Measurements from ENCODE around the gene TRIM72.
A peak's percentile ranks its signal among the peaks of the same experiment; 100 is the strongest.

The TRIM72 gene

DNA sequence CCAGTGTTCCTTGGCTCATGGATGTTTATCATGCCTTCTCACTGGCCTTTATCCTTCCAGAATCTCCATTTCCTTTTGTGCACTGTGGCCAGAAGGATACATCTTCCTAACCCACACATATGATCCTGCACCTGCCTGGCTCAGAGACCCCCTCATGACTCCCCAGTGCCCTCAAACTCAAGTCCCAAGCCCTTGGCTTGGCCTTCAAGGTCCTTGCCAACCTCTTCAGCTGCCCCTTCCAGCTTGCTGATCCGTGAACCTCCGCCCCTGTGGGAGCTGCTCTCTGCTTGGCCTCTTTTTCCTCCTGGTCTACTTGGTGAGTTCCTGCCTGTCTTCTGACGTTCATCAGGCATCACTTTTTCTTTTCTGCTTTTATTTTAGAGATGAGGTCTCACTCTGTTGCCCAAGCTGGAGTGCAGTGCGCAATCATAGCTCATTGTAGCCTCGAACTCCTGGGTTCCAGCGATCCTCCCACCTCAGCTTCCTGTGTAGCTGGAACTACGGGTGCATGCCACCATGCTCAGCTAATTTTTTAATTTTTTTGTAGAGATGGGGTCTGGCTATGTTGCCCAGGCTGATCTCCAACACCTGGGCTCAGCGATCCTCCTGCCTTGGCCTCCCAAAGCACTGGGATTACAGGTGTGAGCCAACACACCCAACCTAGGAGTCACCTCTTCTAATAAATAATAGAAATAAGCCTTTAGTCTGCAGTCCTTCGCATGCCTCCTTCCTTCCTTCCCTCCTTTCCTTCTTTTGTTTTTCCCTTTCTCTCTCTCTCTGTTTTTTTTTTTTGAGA is 8.8 kb upstream of the TRIM72 start:
- no peak overlapping the region for H3K4me2 ChIP-seq (ENCODE audit: low read length)
- no peak overlapping the region for H3K27ac ChIP-seq (ENCODE audit: low read depth, low read length)
- no peak overlapping the region for H2AK5ac ChIP-seq (ENCODE audit: low read length)
- H2BK12ac ChIP-seq (ENCODE audit: low read length), result no peak overlapping the region
- no peak overlapping the region for H2BK120ac ChIP-seq (ENCODE audit: insufficient read depth, low read length, poor library complexity)
- no peak overlapping the region for H3K9ac ChIP-seq (ENCODE audit: low read length)
- H3K23ac ChIP-seq (ENCODE audit: low read length), result no peak overlapping the region
- H3K79me2 ChIP-seq (ENCODE audit: control insufficient read depth, insufficient read depth, low read length, poor library complexity), result no peaks in the 10 kb centered on the region
- H3K4ac ChIP-seq (ENCODE audit: low read depth, low read length), result no peak overlapping the region
- H3K14ac ChIP-seq (ENCODE audit: low read length), result no peak overlapping the region
- no peak overlapping the region for H2AFZ ChIP-seq (ENCODE audit: insufficient read depth, low read length, poor library complexity)
- DNase-seq, result peak in 1 of 2 donors; percentile 4
- no peak overlapping the region for H3K18ac ChIP-seq (ENCODE audit: low read length)
- H2BK5ac ChIP-seq (ENCODE audit: low read depth, low read length, poor library complexity), result no peak overlapping the region
- H4K91ac ChIP-seq (ENCODE audit: low read depth, low read length), result no peak overlapping the region
- peaks cover 4% of the 10 kb centered on the region for H3K9me3 ChIP-seq (ENCODE audit: insufficient read depth, low read depth, low read length)
- H3K36me3 ChIP-seq (ENCODE audit: control insufficient read depth in 1 of 2, insufficient read depth in 2 of 2, low read length in 2 of 2), result no peaks in the 10 kb centered on the region
- H3K4me1 ChIP-seq (ENCODE audit: control insufficient read depth in 1 of 2, insufficient read depth in 2 of 2, low read length in 2 of 2), result peaks cover 9 to 11% of the 10 kb centered on the region in 2 experiments
- H3K27me3 ChIP-seq (ENCODE audit: insufficient read depth, low read length), result peaks cover 11% of the 10 kb centered on the region
- no CpG with 5 or more reads among the region's 9 CpGs for WGBS (ENCODE audit: extremely low coverage, insufficient coverage, insufficient read length)
- H4K8ac ChIP-seq (ENCODE audit: low read depth, low read length), result no peak overlapping the region
- no peak overlapping the region for H3K4me3 ChIP-seq (ENCODE audit: low read depth, low read length)
- no peaks in the 10 kb centered on the region for H3K79me1 ChIP-seq (ENCODE audit: low read length)
- H4K12ac ChIP-seq (ENCODE audit: low read depth, low read length), result no peak overlapping the region

DNA sequence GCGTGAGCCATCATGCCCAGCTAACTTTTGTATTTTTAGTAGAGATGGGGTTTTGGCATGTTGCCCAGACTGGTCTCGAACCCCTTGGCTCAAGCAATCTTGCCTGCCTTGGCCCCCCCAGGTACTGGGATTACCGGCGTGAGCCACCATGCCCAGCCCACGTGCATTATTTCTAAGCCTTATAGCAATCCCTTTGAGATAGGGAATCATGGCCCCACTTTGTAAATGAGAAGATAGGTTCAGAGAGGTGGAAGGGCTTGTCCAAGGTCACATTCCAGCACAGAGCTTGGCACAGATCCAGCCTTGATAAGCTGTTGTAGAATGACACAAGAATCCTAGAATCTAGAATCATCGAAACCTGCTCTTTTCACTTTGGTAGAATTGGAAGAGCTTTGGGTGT is 7.1 kb upstream of the TRIM72 start:
- Histone ChIP-seq H4K12ac (ENCODE audit: low read depth, low read length) (no peak overlapping the region), H2AFZ (ENCODE audit: insufficient read depth, low read length, poor library complexity) (no peak overlapping the region), H3K4me2 (ENCODE audit: low read length) (no peak overlapping the region), H3K4ac (ENCODE audit: low read depth, low read length) (no peak overlapping the region), H4K8ac (ENCODE audit: low read depth, low read length) (no peak overlapping the region), H2BK12ac (ENCODE audit: low read length) (no peak overlapping the region), H4K91ac (ENCODE audit: low read depth, low read length) (no peak overlapping the region), H2BK5ac (ENCODE audit: low read depth, low read length, poor library complexity) (no peak overlapping the region), H3K18ac (ENCODE audit: low read length) (no peak overlapping the region), H3K4me1 (ENCODE audit: control insufficient read depth in 1 of 2, insufficient read depth in 2 of 2, low read length in 2 of 2) (peaks cover 3 to 6% of the 10 kb centered on the region in 2 experiments), H3K79me1 (ENCODE audit: low read length) (no peaks in the 10 kb centered on the region), H2BK120ac (ENCODE audit: insufficient read depth, low read length, poor library complexity) (no peak overlapping the region), H3K27ac (ENCODE audit: low read depth, low read length) (no peak overlapping the region), H3K79me2 (ENCODE audit: control insufficient read depth, insufficient read depth, low read length, poor library complexity) (no peaks in the 10 kb centered on the region), H3K27me3 (ENCODE audit: insufficient read depth, low read length) (peaks cover 10% of the 10 kb centered on the region), H3K14ac (ENCODE audit: low read length) (no peak overlapping the region), H3K23ac (ENCODE audit: low read length) (no peak overlapping the region), H3K4me3 (ENCODE audit: low read depth, low read length) (no peak overlapping the region), H3K9ac (ENCODE audit: low read length) (no peak overlapping the region), H3K9me3 (ENCODE audit: insufficient read depth, low read depth, low read length) (peaks cover 4% of the 10 kb centered on the region), H3K36me3 (ENCODE audit: control insufficient read depth in 1 of 2, insufficient read depth in 2 of 2, low read length in 2 of 2) (no peaks in the 10 kb centered on the region), H2AK5ac (ENCODE audit: low read length) (no peak overlapping the region)
- peak in 1 of 2 donors; percentile 16 for DNase-seq
- WGBS (ENCODE audit: extremely low coverage, insufficient coverage, insufficient read length), result no CpG with 5 or more reads among the region's 6 CpGs

DNA sequence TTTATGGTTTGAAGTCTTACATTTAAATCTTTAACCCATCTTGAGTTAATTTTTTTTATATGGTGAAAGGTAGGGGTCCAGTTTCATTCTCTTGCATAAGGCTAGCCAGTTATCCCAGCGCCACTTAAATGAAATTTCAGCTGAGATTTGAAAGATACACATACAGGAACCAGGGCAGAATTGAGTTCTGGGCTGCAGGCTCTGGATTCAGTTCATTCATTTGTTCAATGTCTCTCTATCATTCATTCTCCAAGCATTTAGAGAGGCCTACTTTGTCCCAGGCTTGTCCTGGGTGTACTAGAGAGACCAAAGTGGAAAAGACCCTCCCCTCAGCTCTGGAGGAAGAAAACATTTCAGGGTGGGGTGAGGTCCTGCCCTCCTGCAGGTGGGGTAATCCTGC is 577 bp upstream of the TRIM72 start:
- Histone ChIP-seq H4K91ac (ENCODE audit: low read depth, low read length) (no peak overlapping the region), H4K12ac (ENCODE audit: low read depth, low read length) (no peak overlapping the region), H3K4me2 (ENCODE audit: low read length) (no peak overlapping the region), H2BK5ac (ENCODE audit: low read depth, low read length, poor library complexity) (no peak overlapping the region), H3K4ac (ENCODE audit: low read depth, low read length) (no peak overlapping the region), H2AK5ac (ENCODE audit: low read length) (no peak overlapping the region), H3K23ac (ENCODE audit: low read length) (no peak overlapping the region), H3K9ac (ENCODE audit: low read length) (no peak overlapping the region), H2AFZ (ENCODE audit: insufficient read depth, low read length, poor library complexity) (no peak overlapping the region), H3K4me1 (ENCODE audit: control insufficient read depth in 1 of 2, insufficient read depth in 2 of 2, low read length in 2 of 2) (peaks cover 5 to 9% of the 10 kb centered on the region in 2 experiments), H3K9me3 (ENCODE audit: insufficient read depth, low read depth, low read length) (peaks cover 5% of the 10 kb centered on the region), H3K79me2 (ENCODE audit: control insufficient read depth, insufficient read depth, low read length, poor library complexity) (no peaks in the 10 kb centered on the region), H3K27ac (ENCODE audit: low read depth, low read length) (no peak overlapping the region), H3K4me3 (ENCODE audit: low read depth, low read length) (no peak overlapping the region), H3K79me1 (ENCODE audit: low read length) (no peaks in the 10 kb centered on the region), H2BK12ac (ENCODE audit: low read length) (no peak overlapping the region), H4K8ac (ENCODE audit: low read depth, low read length) (no peak overlapping the region), H2BK120ac (ENCODE audit: insufficient read depth, low read length, poor library complexity) (no peak overlapping the region), H3K18ac (ENCODE audit: low read length) (no peak overlapping the region), H3K14ac (ENCODE audit: low read length) (no peak overlapping the region), H3K27me3 (ENCODE audit: insufficient read depth, low read length) (peaks cover 45% of the 10 kb centered on the region), H3K36me3 (ENCODE audit: control insufficient read depth in 1 of 2, insufficient read depth in 2 of 2, low read length in 2 of 2) (no peaks in the 10 kb centered on the region)
- no CpG with 5 or more reads among the region's 1 CpG for WGBS (ENCODE audit: extremely low coverage, insufficient coverage, insufficient read length)
- no peak for DNase-seq

DNA sequence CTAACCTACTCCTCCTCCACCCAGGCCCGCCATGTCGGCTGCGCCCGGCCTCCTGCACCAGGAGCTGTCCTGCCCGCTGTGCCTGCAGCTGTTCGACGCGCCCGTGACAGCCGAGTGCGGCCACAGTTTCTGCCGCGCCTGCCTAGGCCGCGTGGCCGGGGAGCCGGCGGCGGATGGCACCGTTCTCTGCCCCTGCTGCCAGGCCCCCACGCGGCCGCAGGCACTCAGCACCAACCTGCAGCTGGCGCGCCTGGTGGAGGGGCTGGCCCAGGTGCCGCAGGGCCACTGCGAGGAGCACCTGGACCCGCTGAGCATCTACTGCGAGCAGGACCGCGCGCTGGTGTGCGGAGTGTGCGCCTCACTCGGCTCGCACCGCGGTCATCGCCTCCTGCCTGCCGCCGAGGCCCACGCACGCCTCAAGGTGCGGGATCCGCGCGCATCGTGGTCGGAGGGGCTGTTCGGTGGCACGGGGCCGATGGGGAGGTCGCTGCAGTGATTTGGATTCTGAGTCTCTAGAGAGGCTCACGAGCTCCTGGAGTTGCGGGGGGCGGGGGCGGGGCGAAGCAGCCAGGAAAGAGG is 878 bp downstream of the TRIM72 start:
- H3K79me1 ChIP-seq (ENCODE audit: low read length), result no peaks in the 10 kb centered on the region
- WGBS (ENCODE audit: extremely low coverage, insufficient coverage, insufficient read length), result no CpG with 5 or more reads among the region's 58 CpGs
- H3K18ac ChIP-seq (ENCODE audit: low read length), result no peak overlapping the region
- H3K79me2 ChIP-seq (ENCODE audit: control insufficient read depth, insufficient read depth, low read length, poor library complexity), result no peaks in the 10 kb centered on the region
- no peak overlapping the region for H4K91ac ChIP-seq (ENCODE audit: low read depth, low read length)
- no peak overlapping the region for H3K4ac ChIP-seq (ENCODE audit: low read depth, low read length)
- H3K27ac ChIP-seq (ENCODE audit: low read depth, low read length), result no peak overlapping the region
- no peak overlapping the region for H3K9ac ChIP-seq (ENCODE audit: low read length)
- no peak overlapping the region for H4K12ac ChIP-seq (ENCODE audit: low read depth, low read length)
- no peak overlapping the region for H2AK5ac ChIP-seq (ENCODE audit: low read length)
- peaks cover 45% of the 10 kb centered on the region for H3K27me3 ChIP-seq (ENCODE audit: insufficient read depth, low read length)
- H3K4me2 ChIP-seq (ENCODE audit: low read length), result peak overlapping the region; percentile 62
- H2BK12ac ChIP-seq (ENCODE audit: low read length), result no peak overlapping the region
- H2BK120ac ChIP-seq (ENCODE audit: insufficient read depth, low read length, poor library complexity), result no peak overlapping the region
- H3K23ac ChIP-seq (ENCODE audit: low read length), result no peak overlapping the region
- H3K14ac ChIP-seq (ENCODE audit: low read length), result no peak overlapping the region
- peak overlapping the region; percentile 37 for H2AFZ ChIP-seq (ENCODE audit: insufficient read depth, low read length, poor library complexity)
- peaks cover 5 to 9% of the 10 kb centered on the region in 2 experiments for H3K4me1 ChIP-seq (ENCODE audit: control insufficient read depth in 1 of 2, insufficient read depth in 2 of 2, low read length in 2 of 2)
- H3K36me3 ChIP-seq (ENCODE audit: control insufficient read depth in 1 of 2, insufficient read depth in 2 of 2, low read length in 2 of 2), result no peaks in the 10 kb centered on the region
- no peak overlapping the region for H4K8ac ChIP-seq (ENCODE audit: low read depth, low read length)
- H2BK5ac ChIP-seq (ENCODE audit: low read depth, low read length, poor library complexity), result no peak overlapping the region
- H3K9me3 ChIP-seq (ENCODE audit: insufficient read depth, low read depth, low read length), result peaks cover 7% of the 10 kb centered on the region
- no peak overlapping the region for H3K4me3 ChIP-seq (ENCODE audit: low read depth, low read length)
- no peak for DNase-seq

Measured in trophoblast cell (in vitro differentiated cells and primary cell).